NT2/D1 (cell line): Measurements from ENCODE around the gene SSBP2.
"Not testable (repeated sequence)": the region's sequence is repeated elsewhere in the genome, so short reads cannot be mapped to it uniquely, and the experiment has no call there.

Experiments used
- DNase-seq: peaks from one replicate; pipeline ENCODE4 v3.0.0-alpha.2; 2011; ENCODE audit warnings: low read depth, low spot score
- H3K27me3 ChIP-seq: 2 replicates; pipeline ENCODE4 v1.6.0; 2011; ENCODE audit warnings: mild to moderate bottlenecking; ENCODE audit not compliant: insufficient read length, insufficient read depth
- H3K36me3 ChIP-seq: 2 replicates; pipeline ENCODE4 v1.6.1; 2011; ENCODE audit warnings: mild to moderate bottlenecking, low read length, mixed read lengths; ENCODE audit not compliant: insufficient read depth, insufficient read length
- H3K4me1 ChIP-seq: 2 replicates; pipeline ENCODE4 v1.5.1; 2011; ENCODE audit not compliant: insufficient read depth, insufficient read length
- H3K4me3 ChIP-seq: 2 replicates; pipeline ENCODE4 v1.5.1; 2011; ENCODE audit warnings: low read depth; ENCODE audit not compliant: insufficient read length
- H3K9ac ChIP-seq: 2 replicates; pipeline ENCODE4 v1.6.0; 2011; ENCODE audit warnings: low read depth; ENCODE audit not compliant: insufficient read length
- H3K9me3 ChIP-seq: 2 replicates; pipeline ENCODE4 v1.5.1; 2011; ENCODE audit warnings: mild to moderate bottlenecking, low read length; ENCODE audit not compliant: insufficient read depth
- SUZ12 ChIP-seq: IDR thresholded peaks from 2 replicates; pipeline ENCODE4 v1.6.1; 2011; ENCODE audit not compliant: insufficient read length, insufficient read depth; ENCODE audit errors: extremely low read depth
- YY1 ChIP-seq: IDR thresholded peaks from 2 replicates; pipeline ENCODE4 v1.6.1; 2011; ENCODE audit not compliant: insufficient read length, insufficient read depth
- ZNF274 ChIP-seq: IDR thresholded peaks from 2 replicates; pipeline ENCODE4 v1.6.1; 2011; ENCODE audit warnings: mild to moderate bottlenecking, low read depth, low read length

SSBP2 gene

DNA sequence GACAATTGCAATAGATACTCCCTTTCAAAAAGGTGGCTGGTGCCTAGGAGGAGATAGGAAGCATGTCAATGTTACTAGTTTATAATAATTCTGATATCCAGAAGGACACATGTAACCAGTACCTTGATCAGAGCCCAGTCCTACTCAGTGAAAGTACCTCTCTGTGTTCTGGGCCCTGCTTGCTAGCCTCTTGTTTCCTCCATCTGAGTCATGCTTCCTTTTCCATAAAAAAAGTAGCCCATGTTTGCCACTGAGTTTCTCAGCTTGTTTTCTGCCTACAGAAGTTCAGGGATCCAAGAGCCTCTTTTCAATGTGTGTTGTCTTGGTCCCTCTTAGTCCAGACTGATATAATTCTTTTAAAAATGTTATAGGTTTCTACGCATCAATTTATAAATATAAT lies 149.0 kb downstream of the SSBP2 start:
- Histone ChIP-seq H3K27me3 (no peaks in the 10 kb centered on the region), H3K9ac (no peak overlapping the region)

GRCh38 chr5:81592085-81592484 lies 158.8 kb downstream of the SSBP2 start:
- H3K36me3 ChIP-seq, H3K4me3 ChIP-seq, DNase-seq, H3K27me3 ChIP-seq, H3K9ac ChIP-seq, H3K4me1 ChIP-seq: not testable (repeated sequence)
- peaks cover 13% of the 10 kb centered on the region for H3K9me3 ChIP-seq

More for the DNA sequence above, 149.0 kb downstream of the SSBP2 start:
- no peak overlapping the region for H3K4me3 ChIP-seq
- no peak for TF ChIP-seq SUZ12
- TF ChIP-seq ZNF274 = no peak
- no peak for TF ChIP-seq YY1
- H3K9me3 ChIP-seq = peaks cover 9% of the 10 kb centered on the region; the same call in 1 of the 2 replicates
- DNase-seq = no peak
- H3K36me3 ChIP-seq = no peaks in the 10 kb centered on the region
- H3K4me1 ChIP-seq = no peaks in the 10 kb centered on the region

- H3K9ac ChIP-seq = no peak overlapping the region
- H3K27me3 ChIP-seq = no peaks in the 10 kb centered on the region
- peaks cover 13% of the 10 kb centered on the region for H3K9me3 ChIP-seq
- no peaks in the 10 kb centered on the region for H3K36me3 ChIP-seq
- TF ChIP-seq YY1 = no peak
- TF ChIP-seq ZNF274 = no peak
- TF ChIP-seq SUZ12 = no peak
- H3K4me1 ChIP-seq = no peaks in the 10 kb centered on the region
- peak; percentile 28 for DNase-seq
- no peak overlapping the region for H3K4me3 ChIP-seq
These were observed 160.2 kb downstream of the SSBP2 start for GRCh38 chr5:81590498-81591384.

- no peak overlapping the region for H3K4me3 ChIP-seq
- DNase-seq = no peak
- no peaks in the 10 kb centered on the region for H3K4me1 ChIP-seq
- no peaks in the 10 kb centered on the region for H3K36me3 ChIP-seq
- H3K9ac ChIP-seq = no peak overlapping the region
- H3K9me3 ChIP-seq = no peaks in the 10 kb centered on the region
- TF ChIP-seq SUZ12 = no peak
- TF ChIP-seq ZNF274 = no peak
- no peak for TF ChIP-seq YY1
- no peaks in the 10 kb centered on the region for H3K27me3 ChIP-seq
These were observed 171.5 kb downstream of the SSBP2 start for GRCh38 chr5:81579262-81579924.

GRCh38 chr5:81577091-81577490 lies 173.8 kb downstream of the SSBP2 start:
- no peak for DNase-seq
- Histone ChIP-seq H3K4me3 (no peak overlapping the region), H3K36me3 (no peaks in the 10 kb centered on the region), H3K9me3 (no peaks in the 10 kb centered on the region), H3K4me1 (no peaks in the 10 kb centered on the region), H3K9ac (no peak overlapping the region), H3K27me3 (no peaks in the 10 kb centered on the region)
- TF ChIP-seq YY1 (no peak), SUZ12 (no peak), ZNF274 (no peak)

GRCh38 chr5:81575924-81576323 lies 175.0 kb downstream of the SSBP2 start:
- H3K9me3 ChIP-seq = no peaks in the 10 kb centered on the region
- no peak for DNase-seq
- H3K36me3 ChIP-seq = no peaks in the 10 kb centered on the region
- H3K4me3 ChIP-seq = no peak overlapping the region
- TF ChIP-seq ZNF274 (no peak), SUZ12 (no peak), YY1 (no peak)
- H3K4me1 ChIP-seq = no peaks in the 10 kb centered on the region
- no peaks in the 10 kb centered on the region for H3K27me3 ChIP-seq
- H3K9ac ChIP-seq = no peak overlapping the region

- Histone ChIP-seq H3K9ac (no peak overlapping the region), H3K4me3 (no peak overlapping the region), H3K36me3 (no peaks in the 10 kb centered on the region), H3K9me3 (peaks cover 6% of the 10 kb centered on the region; the same call in 1 of the 2 replicates), H3K4me1 (no peaks in the 10 kb centered on the region), H3K27me3 (no peaks in the 10 kb centered on the region)
- DNase-seq = no peak
- TF ChIP-seq YY1 (no peak), SUZ12 (no peak)
These were observed 178.7 kb downstream of the SSBP2 start for GRCh38 chr5:81572201-81572600.
